Activated CD8-positive, alpha-beta memory T cell treated with anti-CD3 and anti-CD28 coated beads, Interleukin-2, amount 50 U/mL, for 4 hours (primary cell): ENCODE data around the gene RNU6-1.

Experiments
- DNase-seq: peaks from one replicate; pipeline ENCODE4 v3.0.0-alpha.2; 2020

RNU6-1 gene

DNA sequence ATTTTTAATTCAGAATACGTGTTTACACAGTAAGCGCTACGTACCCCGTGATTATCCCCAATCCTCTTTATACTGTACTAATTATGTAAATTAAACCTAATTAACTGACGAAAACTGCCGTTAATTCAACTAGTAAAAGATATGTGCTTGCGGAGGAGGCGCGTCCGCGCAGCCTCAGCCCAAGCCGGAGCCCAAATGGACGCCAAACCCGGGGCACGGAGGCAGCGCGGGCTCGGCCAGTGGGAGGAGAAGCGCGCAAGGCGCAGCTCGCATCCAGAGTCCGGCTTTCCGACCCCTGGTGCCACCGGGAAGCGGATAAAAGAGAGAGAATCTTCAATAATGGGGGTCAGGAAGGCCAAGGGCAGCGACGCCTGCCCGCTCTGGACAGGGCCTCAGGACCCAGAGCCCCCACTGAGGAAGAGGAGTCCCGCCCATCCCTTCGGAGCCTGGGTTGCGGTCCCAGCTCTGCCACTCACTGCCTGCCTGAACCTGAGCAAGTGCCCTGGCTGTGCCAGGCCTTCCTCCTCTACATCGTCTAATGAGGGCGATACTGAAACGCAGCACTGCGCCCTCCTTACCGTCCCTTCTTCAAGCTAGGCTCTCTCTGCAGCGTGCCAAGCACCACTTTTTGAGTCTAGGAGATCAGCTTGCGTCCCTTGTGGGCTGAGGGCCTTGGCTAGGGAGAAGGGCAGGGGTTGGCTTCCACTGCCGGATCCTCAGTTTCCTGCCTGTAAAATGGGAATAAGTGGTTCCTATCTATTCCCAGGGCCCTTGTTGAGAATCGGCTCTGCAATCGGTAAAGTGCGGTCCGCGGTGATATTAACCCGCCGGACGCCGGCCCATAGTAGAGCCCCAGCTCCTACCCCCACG is 19.5 kb downstream of the RNU6-1 start:
- DNase-seq, result no peak

DNA sequence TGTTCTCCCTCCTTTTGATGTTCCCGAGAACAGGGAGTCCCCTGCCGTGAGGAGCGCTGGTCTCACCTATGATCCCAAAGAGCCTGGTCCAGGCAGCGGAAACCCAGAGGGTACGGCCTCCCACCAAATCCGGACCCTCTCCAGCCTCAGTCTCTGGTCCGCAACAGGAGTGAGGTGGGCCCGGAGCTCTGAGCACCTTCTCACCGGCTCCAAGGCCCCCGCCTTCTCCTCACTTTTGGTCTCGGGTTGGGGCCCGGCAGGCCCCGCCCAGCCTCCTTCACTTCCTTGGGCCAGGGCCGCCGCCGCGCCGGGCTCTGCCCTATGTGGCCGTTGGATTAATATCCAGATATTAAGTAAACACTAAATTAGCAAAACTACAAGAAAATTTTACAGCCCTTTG is 20.2 kb downstream of the RNU6-1 start:
- no peak for DNase-seq

DNA sequence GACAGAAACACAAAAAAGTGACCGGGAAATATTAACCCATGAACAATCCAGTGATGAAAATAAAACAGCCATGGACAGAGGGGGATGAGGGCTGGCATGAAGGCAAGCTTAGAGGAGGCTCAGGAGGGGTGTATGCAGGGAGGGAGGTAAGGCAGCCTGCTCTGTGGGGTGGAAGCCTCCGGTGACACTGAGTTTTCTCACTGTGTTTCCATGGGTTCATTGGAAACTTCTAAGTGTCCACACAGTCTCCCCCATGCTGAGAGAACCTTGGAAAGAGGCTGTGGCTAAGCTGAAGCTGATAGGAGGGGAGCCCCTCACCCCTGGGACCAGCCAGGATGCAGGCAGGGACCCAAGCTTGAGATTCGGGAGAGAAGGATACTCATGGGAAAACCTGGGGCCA is 21.4 kb downstream of the RNU6-1 start:
- DNase-seq, result no peak

DNA sequence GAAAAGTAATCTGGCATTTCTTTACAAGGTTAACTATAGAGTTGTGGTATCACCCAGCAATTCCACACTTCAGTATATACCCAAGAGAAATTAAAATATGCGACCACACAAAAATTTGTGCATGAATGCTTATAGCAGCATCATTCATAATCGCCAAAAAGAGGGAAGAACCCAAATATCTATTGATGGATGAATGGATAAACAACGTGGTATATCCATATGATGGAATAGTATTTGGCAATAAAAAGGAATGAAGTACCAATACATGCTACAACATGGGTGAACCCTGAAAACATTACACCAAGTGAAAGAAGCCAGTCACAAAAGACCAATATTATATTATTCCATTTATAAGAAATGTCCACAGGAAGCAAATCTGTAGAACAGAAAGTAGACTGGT is 23.2 kb downstream of the RNU6-1 start:
- DNase-seq, result no peak

DNA sequence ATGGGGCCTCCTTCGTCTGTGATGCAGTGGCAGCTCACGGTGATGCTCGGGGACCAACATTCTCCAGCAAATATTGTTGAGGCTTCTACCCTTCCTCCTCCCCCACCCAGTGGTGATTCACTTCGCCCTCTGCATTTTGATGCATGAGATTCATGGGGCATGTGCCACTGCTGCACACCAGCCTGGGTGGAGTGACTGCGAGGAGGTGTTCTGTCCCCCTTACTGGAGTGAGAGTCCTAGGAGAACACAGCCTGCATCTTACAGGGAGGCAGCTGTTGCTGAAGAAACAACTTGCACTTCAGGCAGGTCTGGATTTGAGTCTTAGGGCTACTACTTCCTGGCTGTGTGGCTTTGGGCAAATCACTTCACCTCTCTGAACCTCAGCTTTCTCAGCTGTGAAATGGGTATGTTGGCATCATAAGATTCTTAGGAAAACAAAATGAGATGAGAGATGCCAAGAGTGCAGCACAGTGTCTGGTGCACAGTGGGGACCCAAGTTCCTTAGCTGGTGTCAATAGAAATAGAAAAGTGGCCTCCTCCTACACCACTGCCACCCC is 24.7 kb downstream of the RNU6-1 start:
- DNase-seq, result no peak

DNA sequence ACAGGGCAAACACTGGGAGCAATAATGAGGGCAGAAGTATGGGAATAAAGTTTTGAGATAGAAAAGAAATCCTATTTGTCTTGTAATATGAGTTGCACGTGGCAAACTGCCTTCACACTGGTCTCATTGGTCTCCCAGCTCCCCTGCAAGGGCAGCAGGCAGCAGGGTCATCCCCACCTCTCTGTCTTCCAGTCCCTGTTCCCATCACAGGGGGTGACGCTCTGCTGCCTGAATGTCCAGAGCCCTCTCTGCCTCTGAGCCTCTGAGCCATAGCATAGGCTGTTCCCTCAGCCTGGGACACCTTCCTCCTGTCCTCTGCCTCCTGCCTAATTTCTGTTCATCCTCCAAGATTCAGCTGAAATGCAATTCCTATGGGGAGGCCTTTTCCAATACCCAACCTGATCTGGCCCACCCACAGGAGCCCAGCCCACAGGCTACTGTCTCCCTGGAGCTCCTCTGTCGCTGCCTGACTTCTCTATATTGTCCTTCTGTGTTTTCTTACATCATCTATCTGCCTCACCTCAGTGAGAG is 26.7 kb downstream of the RNU6-1 start:
- no peak for DNase-seq

DNA sequence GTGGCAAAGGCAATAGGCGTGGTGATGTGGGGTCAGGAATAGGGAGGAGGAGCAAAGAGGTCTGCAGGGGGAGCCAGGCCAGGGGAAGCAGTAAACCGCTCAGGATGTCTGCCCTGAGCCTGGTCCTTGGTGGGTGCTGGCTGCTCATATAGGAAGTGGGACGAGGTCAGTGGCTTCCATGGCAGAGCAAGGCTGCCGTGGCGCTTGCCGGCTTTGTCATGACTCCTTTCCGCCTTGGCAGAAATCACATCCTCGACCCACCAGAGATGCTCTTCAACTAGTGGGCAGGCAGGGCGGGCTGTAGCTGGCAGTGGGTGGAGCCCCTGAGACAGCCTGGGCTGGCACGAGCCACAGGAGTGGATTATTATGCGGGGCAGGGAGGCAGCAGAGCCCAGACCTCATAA is 27.6 kb downstream of the RNU6-1 start:
- DNase-seq, result no peak

DNA sequence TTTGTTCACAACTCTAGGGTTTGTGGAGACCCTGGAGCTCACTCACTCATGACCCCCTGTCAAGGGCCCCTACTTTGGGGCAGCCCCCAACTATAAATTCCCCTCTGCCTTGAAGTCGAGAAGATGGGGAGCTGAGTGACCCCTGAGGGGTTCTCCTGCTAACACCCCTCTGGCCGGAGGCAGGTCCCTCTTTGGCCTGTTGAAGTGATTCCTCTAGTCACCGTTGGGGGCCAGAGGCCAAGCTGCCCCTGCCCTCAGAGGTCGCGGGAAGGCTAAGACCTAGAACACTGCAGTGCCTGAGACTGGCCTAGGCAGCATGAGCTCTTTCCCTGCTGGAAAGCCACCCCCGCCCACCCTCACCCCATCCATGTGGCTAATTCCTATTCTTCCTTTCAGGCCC is 30.0 kb downstream of the RNU6-1 start:
- DNase-seq, result no peak

DNA sequence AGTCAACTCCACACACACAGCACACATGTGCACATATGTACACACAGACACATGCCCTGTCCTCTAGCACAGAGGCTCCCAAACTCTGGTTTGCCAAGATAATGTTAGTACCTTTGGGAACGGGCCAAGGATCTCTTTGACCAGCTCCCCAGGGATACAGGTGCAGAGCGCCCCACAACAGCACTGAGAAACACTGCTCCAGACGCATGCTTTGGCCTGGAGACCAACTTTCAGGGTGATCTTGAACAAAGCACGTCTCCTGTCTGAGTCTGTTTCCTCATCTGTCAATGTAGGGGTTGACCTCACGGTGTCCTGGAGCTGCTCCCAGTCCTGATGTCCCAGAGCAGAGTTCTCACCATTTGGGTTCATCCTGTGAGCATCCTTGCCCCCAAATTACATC is 30.4 kb downstream of the RNU6-1 start:
- DNase-seq, result no peak

DNA sequence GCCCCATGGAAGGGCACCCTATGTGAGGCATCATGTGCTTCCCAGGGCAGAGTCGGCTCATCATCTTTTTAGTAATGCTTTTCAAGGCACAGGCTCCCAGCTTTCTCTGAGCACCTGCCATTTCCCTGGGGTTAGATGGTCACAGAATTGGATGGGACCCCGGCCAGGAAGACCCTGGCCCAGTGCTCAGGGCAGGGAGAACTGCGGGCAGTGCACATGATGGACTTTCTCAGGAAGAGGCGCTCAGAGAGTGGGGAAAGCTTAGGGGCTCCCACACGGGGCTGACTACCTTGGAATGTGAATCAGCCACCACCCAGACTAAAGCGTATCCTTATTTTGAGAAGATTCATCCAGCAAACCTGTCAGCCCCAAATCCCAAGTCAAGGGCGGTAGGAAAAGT is 31.0 kb downstream of the RNU6-1 start:
- no peak for DNase-seq

DNA sequence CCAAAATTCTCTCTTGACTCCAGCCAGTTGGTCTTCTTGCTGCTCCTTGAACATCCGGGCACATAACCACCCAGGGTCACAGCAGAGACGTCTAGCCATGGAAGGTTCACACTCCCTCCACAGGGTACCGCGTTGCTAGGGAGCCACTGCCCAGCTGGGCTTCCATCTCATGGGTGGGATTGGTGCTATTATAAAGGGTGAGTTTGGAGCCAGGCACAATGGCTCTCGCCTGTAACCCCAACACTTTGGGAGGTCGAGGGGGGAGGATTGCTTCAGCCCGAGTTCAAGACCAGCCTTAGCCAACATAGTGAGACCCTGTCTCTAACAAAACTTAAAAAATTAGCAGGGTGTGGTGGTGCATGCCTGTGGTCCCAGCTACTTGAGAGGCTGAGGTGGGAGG is 32.0 kb downstream of the RNU6-1 start:
- no peak for DNase-seq

DNA sequence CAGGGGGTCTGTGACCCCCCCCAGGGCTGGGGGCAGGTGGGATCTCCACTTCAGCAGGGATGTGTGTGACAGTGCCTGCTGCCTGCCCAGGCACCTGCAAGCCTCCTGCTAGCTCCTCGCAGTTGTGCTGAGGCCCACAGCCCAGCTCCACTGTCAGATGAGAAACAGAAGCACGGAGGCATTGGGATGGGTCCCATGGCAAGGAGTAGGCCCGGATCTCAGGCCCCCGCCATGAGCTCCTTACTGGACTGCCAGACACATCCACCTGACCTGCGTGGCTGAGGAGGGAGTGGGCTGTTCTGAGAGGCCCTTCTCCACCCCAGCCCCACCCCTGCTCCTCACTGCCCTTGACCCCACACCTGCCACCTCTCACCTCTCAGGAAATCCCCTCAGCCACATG is 32.7 kb downstream of the RNU6-1 start:
- DNase-seq, result no peak

DNA sequence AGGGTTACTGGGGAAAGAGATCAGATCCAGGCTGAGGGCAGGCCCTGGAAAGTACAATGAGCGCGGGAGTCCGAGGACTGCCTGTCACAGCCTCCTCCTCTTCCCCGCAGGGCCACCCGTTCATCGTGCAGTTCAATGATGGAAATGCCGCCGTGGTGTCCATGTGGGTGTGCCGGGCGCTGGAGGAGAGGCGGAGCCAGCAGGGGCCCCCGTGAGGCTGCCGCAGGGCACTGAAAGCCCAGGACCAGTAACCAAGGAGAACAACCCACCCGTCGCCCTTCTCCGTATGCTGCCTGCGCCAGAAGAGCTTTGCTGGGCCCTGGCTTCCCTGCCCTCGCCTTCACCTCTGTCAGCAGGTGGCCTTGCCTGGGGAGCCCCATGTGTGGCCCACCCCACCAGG is 33.3 kb downstream of the RNU6-1 start:
- no peak for DNase-seq

DNA sequence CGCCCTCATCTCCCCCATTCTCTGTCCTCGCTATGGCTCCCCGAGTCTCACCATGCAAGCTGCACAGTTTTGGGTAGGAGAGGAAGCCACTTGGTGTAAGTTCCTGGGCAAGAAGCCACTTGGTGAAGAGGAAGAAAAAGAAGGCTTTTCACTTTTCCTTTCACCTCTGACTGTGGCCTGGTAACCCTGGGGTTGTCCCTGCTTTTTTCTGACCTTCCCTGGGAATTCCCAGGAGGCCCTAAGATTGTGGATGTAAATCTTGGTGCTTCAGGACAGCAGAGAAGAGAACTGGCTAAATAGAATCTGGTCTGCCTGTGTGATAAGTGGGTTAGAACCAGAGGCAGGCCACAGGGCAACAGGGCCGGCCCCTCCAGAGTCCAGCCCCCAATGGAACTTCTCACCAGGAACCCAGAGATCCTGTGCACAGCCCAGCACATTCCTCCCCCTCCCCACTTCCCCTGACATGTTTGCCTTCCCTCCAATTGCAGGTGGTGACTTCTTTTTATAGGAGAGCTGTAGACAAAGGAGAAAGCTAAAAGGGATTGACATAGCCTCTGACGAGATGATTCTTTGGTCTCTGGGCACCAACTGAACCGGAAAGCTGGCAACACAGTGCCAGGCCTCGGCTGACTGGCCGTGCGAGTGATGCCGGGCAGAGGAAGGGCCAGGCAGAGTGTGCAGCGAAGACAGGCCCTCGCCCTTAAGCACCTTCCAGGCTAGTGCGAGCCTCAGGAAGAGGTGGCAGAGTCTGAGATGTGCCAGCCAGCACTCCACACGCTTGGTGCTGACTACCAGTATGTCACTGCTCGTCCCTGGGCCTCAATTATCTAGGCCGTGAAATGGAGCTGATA is 34.0 kb downstream of the RNU6-1 start:
- DNase-seq, result no peak

DNA sequence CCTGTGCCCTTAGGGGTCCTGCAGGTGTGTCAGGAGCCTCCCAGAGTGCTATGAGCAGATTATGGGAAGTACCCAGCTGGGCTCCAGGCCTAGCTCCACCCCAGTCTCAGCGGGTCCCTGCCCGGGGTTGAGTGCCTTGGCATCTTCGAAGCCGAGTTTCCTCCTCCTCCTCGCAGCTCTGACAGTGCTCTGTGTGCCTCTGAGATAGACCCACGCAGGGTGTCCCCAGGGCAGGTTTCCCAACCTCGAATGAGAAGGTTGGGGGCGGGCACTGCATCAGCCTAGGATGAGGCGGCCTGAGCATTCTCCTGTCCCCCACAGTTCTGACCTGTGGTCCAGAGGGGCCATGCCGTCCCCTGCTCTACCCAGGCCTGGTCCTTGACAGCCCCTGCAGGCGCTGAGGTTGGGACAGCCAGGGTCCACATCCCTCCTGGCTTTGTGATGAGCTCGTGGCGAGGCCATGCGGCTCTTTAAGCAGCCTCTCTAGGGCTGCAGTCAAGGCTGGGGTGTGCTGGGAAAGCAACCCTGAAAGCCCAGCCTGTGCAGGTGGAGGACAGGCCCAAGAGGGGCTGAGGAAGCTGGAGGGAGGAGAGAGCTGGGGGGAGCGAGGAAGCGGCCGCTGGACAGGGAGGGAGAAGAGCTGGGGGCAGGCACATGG is 34.7 kb downstream of the RNU6-1 start:
- no peak for DNase-seq

DNA sequence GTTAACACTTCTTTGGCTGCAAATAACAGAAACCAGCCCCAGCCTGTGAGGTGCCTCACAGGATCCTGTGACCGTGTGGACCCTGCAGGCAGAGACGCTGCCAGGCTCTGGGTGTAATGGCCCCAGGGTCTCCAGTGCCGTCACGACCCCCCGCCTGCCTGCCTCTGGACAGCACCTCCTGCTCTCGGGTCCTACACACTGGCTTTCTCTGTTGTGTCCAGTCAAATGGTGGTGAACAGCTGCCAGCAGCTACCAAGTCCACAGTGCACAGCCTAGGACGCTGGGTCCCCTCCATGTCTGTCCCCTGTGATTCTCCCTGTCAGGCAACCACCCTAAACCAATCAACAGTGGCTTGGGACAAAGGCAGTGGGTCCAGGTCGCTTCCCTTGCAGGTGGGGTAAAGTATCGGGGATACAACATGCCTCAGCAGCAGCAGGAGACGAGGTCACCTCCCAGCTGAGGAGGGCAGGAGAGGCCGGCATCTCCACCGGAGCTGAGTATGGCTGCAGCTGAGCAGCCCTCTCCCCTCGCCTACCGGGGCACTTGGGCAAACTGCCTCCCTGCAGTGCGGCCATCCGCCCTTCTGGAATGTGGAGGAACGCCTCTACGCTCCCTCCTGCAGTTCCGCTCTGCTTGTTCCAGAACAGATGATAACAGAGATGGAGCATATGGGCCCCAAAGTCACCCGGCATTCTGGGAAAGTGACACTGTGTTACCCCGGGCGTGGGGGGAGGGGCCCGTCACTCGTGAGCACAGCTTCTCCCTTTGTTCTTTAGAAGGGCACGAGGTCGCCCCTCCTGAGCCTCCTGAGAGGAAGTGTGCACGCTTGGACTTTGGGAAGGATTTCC is 35.6 kb downstream of the RNU6-1 start:
- DNase-seq, result no peak

DNA sequence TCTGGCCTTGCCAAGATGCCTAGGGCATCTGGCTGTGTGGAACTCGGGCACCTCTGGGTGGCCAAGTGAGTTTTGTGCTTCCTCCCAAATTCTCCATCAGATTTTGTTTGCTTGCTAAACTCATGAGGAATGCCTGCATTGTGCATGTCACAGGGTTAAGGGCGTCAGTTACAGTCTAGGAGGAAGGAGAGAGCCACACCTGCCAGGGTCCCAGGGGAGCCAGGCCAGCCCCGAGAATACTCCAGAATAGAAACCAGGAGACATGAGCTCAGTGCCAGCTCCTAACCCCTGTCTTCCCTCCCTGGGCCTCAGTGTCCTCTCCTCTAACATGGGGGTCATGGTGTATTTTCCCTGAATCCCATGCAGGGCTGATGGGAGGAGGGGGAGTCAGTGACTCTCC is 36.5 kb downstream of the RNU6-1 start:
- no peak for DNase-seq

DNA sequence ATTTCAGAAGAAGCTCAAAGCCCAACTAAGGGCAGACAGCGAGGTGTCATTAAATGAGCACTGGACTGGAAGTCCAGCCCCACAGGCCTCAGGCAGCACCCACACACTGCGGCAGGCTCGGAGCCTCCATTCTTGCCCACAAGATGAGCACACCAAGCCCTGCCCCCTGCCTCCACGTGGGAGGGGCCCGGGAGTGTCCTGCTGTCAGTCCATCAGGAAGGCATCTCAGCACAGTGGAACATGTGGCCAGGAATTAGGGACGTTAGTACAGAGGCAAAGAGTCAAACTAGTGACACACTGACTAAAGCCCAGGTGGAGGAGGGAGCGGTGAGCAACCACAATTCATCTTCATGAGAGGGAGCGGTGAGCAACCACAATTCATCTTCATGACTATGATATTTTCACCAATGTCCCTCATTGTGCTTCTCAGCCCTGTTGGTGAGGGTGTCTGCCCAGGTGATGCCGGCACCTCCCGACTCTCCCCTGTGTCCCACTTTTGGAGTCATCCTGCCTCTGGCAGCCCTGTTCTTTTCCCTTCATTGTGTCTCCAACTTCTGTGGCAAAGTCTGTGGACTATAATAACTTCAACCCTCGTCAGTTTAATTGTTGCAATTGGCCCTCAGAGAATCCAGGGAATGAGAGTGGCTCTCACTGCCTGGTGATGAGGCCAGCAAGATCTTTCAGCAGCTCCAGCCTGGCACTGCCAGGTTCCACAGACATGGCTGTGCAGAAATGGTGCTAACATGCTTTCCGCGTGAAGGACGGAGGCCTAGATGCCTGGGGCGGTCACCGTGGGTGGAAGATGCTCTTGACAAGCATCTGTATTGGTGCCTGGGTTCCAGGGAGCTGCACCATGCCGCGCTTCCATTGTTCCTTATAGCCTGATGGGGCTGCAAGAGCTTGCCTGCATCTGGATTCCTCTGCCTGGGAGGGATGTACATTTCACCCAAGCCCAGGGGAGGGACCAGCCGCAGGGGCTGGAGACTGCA is 37.6 kb downstream of the RNU6-1 start:
- DNase-seq, result no peak

DNA sequence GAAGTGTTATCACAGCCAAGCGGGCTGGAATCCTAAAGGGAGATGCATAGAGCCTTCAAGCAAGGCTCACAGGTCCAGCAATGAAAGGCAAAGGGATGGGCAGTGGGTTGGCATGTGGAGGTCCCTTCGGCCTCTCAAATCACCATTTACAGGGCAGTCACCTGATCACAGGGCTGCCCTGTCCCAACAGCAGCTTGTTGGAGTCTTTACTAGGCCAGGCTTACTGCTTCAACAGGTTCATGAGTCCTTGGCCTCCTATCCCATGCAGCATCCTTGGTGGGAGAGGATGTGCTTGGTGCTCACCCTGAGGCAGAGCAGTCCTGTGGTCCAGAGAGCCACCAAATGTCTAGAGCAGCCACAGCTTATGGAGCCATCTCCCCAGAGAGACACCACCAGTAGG is 38.7 kb downstream of the RNU6-1 start:
- no peak for DNase-seq

DNA sequence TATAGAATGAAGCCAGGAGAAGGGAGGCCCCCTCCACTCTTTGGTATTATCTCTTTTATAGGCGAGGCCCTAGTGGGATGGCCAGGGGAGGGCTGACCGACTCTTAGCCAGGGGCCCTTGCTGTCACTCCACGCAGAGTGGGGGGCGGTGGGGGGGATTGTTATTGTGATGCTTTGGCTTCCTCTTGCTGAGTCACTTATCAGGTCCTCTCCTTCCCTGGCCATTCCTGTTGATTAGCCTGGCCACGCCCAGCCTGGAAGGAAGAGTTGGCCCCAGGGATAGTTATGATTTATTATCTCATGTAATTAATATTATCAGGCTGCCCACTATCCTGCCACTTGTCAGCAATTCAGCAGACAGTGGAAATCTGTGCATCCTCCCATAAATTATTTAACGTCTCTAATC is 40.0 kb downstream of the RNU6-1 start:
- no peak for DNase-seq
